Subcutaneous adipose tissue (tissue), 4 donors: Measurements from ENCODE around the gene UTRN. TPM values are rescaled to one million over a fixed set of nuclear protein-coding genes. Genes with fewer than 3 reads are reported as not detected.

Experiments used
- CTCF ChIP-seq: fragments of 450-650 bp; IDR thresholded peaks from one replicate; pipeline ENCODE4 v1.5.1; 2016; ENCODE audit warnings: low read depth, mild to moderate bottlenecking, control low read depth, antibody characterized with exemption, moderate library complexity
- total RNA-seq, 4 donors: library from RNA; depleted of rRNA; stranded (reverse); fragments of >200 nt; gene quantifications; one replicate each; pipeline ENCODE4 v1.1.0, GENCODE V29; 2016

Gene UTRN
- 100 to 1,000 TPM; 157 to 278 (median 236) TPM for total RNA-seq

GRCh38 chr6:144284783-144285547 is at the start of gene UTRN:
Gene UTRN (plus strand): TSS chr6:144285335. CDS start chr6:144291829, 6,494 bp downstream.
- TF ChIP-seq CTCF, result no peak

GRCh38 chr6:144244688-144245087 is 40.4 kb upstream of the UTRN start:
- TF ChIP-seq CTCF, result no peak

- TF ChIP-seq CTCF, result no peak
Observed at GRCh38 chr6:144246988-144247387, 38.1 kb upstream of the UTRN start.

- TF ChIP-seq CTCF, result no peak
Observed at GRCh38 chr6:144248003-144248402, 37.1 kb upstream of the UTRN start.

GRCh38 chr6:144248476-144249301 is 36.4 kb upstream of the UTRN start:
- TF ChIP-seq CTCF, result no peak

- no peak for TF ChIP-seq CTCF
Observed at GRCh38 chr6:144250276-144250675, 34.9 kb upstream of the UTRN start.

GRCh38 chr6:144252259-144252658 is 32.9 kb upstream of the UTRN start:
- TF ChIP-seq CTCF, result no peak
